HCT116 (cell line): ENCODE data around the gene MYOF. TPM values are rescaled to one million over a fixed set of nuclear protein-coding genes. Genes with fewer than 3 reads are reported as not detected.

Experiments
- ATAC-seq: fragments of 200-7000 bp; cut with Tn5 transposase; 2 replicates; pipeline ENCODE4 v1.9.1; 2020; ENCODE audit warnings: mild to moderate bottlenecking, moderate library complexity
- BruUV-seq: library from RNA; stranded (reverse); fragments of 400-500 nt; replicated peaks from 2 replicates; lab custom pipeline; 2021; lab: Mats Ljungman, UMichigan
- CTCF ChIA-PET: fragments of 300-600 bp; sonication (Branson Sonifier 250); formaldehyde crosslinking; loops from one replicate; lab custom pipeline; 2021; ENCODE audit warnings: antibody characterized with exemption; lab: Charles Lee
- POLR2A ChIA-PET: fragments of 300-600, 350-600 bp; sonication (Branson Sonifier 250); formaldehyde crosslinking; loops from one replicate; lab custom pipeline; 2021; ENCODE audit warnings: antibody characterized with exemption; lab: Charles Lee
- RAD21 ChIA-PET, 2 experiments: fragments of 300-600 bp; sonication (Branson Sonifier 250); formaldehyde crosslinking; loops; one replicate each; lab custom pipeline; 2023; ENCODE audit warnings: low total read pairs in 2 of 2; ENCODE audit not compliant: uncharacterized antibody in 2 of 2, unreplicated experiment in 2 of 2, low non-redundant PET in 1 of 2; lab: Charles Lee
- DNase-seq: peaks from one replicate; pipeline ENCODE4 v3.0.0-alpha.2; 2010; ENCODE audit warnings: low read depth, low spot score
- H2AFZ ChIP-seq: fragments of 200-600 bp; shearing (Covaris generic), sonication (generic); 2 replicates; pipeline ENCODE4 v1.6.1; 2017; ENCODE audit warnings: low read depth, mixed run types, mixed read lengths, antibody characterized with exemption, low read length; ENCODE audit not compliant: poor library complexity, severe bottlenecking
- H3K27ac ChIP-seq: 2 replicates; pipeline ENCODE4 v1.5.1; 2012; ENCODE audit warnings: low read depth, low read length
- H3K27me3 ChIP-seq: fragments of 200-600 bp; sonication (generic); 2 replicates; pipeline ENCODE4 v1.6.1; 2016; ENCODE audit warnings: mixed run types, low read length, mixed read lengths; ENCODE audit not compliant: insufficient read depth
- H3K36me3 ChIP-seq, 2 experiments: fragments of 200-500 bp in 1 of 2; fragments of 200-600 bp in 1 of 2; sonication (Bioruptor generic) in 1 of 2; sonication (generic) in 1 of 2; 2 replicates each; pipeline versions ENCODE4 v1.5.1 to v1.6.1; 2014 to 2016; ENCODE audit warnings: low read length in 2 of 2, inconsistent platforms in 1 of 2, mixed read lengths in 1 of 2, mixed run types in 1 of 2; ENCODE audit not compliant: insufficient read depth in 2 of 2, control insufficient read depth in 1 of 2
- H3K4me1 ChIP-seq, 2 experiments: fragments of 200-600 bp in 1 of 2; sonication (generic) in 1 of 2; 2 replicates each; pipeline versions ENCODE4 v1.5.1 to v1.6.1; 2012 to 2017; ENCODE audit warnings: low read length in 2 of 2, inconsistent platforms in 1 of 2, mild to moderate bottlenecking in 1 of 2, mixed read lengths in 1 of 2, mixed run types in 1 of 2, moderate library complexity in 1 of 2; ENCODE audit not compliant: insufficient read depth in 2 of 2, control insufficient read depth in 1 of 2
- H3K4me2 ChIP-seq: fragments of 200-600 bp; sonication (generic); 2 replicates; pipeline ENCODE4 v1.6.1; 2017; ENCODE audit warnings: mixed run types, low read length, mixed read lengths
- H3K4me3 ChIP-seq, 2 experiments: fragments of 200-600 bp in 1 of 2; sonication (generic) in 1 of 2; replicated peaks in 1 of 2; 2 replicates each; pipeline ENCODE4 v1.5.1; 2011 to 2016; ENCODE audit warnings: low read length in 2 of 2, control low read depth in 1 of 2, low read depth in 1 of 2, mild to moderate bottlenecking in 1 of 2, mixed read lengths in 1 of 2, mixed run types in 1 of 2
- H3K79me2 ChIP-seq: fragments of 200-600 bp; sonication (generic); 2 replicates; pipeline ENCODE4 v1.6.1; 2017; ENCODE audit warnings: mild to moderate bottlenecking, mixed run types, low read length, moderate library complexity, mixed read lengths; ENCODE audit not compliant: insufficient read depth
- H3K9ac ChIP-seq: fragments of 200-600 bp; sonication (generic); 2 replicates; pipeline ENCODE4 v1.6.1; 2016; ENCODE audit warnings: low read length, mixed read lengths
- H3K9me2 ChIP-seq: fragments of 200-600 bp; sonication (generic), shearing (Covaris generic); 2 replicates; pipeline ENCODE4 v1.6.1; 2017; ENCODE audit warnings: mixed run types, mild to moderate bottlenecking, moderate library complexity; ENCODE audit not compliant: insufficient read depth
- H3K9me3 ChIP-seq, 2 experiments: fragments of 200-500 bp in 1 of 2; fragments of 200-600 bp in 1 of 2; sonication (Bioruptor generic) in 1 of 2; sonication (generic) in 1 of 2; 2 replicates each; pipeline ENCODE4 v1.6.1; 2014 to 2017; ENCODE audit warnings: low read length in 2 of 2, mixed read lengths in 2 of 2, inconsistent platforms in 1 of 2, low read depth in 1 of 2, mild to moderate bottlenecking in 1 of 2, mixed run types in 1 of 2, moderate library complexity in 1 of 2; ENCODE audit not compliant: control insufficient read depth in 1 of 2, insufficient read depth in 1 of 2
- H4K20me1 ChIP-seq: fragments of 200-600 bp; sonication (generic), shearing (Covaris generic); 2 replicates; pipeline ENCODE4 v1.6.1; 2017; ENCODE audit warnings: mixed run types, mild to moderate bottlenecking, moderate library complexity; ENCODE audit not compliant: insufficient read depth
- ELF1 ChIP-seq: IDR thresholded peaks from 2 replicates; pipeline ENCODE4 v1.6.1; 2012; ENCODE audit warnings: low read depth, borderline replicate concordance
- EZH2 ChIP-seq: fragments of 200-600 bp; sonication (generic); IDR thresholded peaks from 2 replicates; pipeline ENCODE4 v1.6.1; 2017; ENCODE audit warnings: antibody characterized with exemption, mixed run types
- FOSL1 ChIP-seq: IDR thresholded peaks from 2 replicates; pipeline ENCODE4 v1.6.1; 2012; ENCODE audit warnings: low read depth
- SP1 ChIP-seq: IDR thresholded peaks from 2 replicates; pipeline ENCODE4 v1.6.1; 2012; ENCODE audit warnings: low read depth
- ZNF274 ChIP-seq: fragments of 200-500 bp; sonication (Bioruptor generic); IDR thresholded peaks from 2 replicates; pipeline ENCODE4 v1.6.1; 2014; ENCODE audit warnings: mild to moderate bottlenecking, low read depth, low read length, inconsistent platforms
- intact Hi-C: fragments of 100-400 bp; cut with micrococcal nuclease; formaldehyde crosslinking; loops from 2 replicates; pipeline ENCODE4 v1.10.0; 2022
- total RNA-seq: library from RNA; stranded (reverse); gene quantifications from one replicate; pipeline ENCODE4 v1.2.1, GENCODE V29; 2021; ENCODE audit not compliant: unreplicated experiment
- TF ChIP-seq, protein P1 (sequence below): IDR thresholded peaks from 2 replicates; pipeline ENCODE4 v1.6.1; 2011; ENCODE audit warnings: mild to moderate bottlenecking, low read length, moderate library complexity; ENCODE audit not compliant: insufficient replicate concordance; ENCODE audit errors: extremely low read depth
- TF ChIP-seq, protein P2 (sequence below), 3 experiments: fragments of 200-600 bp in 1 of 3; sonication (generic) in 1 of 3; IDR thresholded peaks in 2 of 3; conservative IDR thresholded peaks in 1 of 3; 2 replicates each; pipeline ENCODE4 v1.5.1; 2012 to 2017; ENCODE audit warnings: low read depth in 2 of 3, low read length in 2 of 3, antibody characterized with exemption in 1 of 3, borderline replicate concordance in 1 of 3, control low read depth in 1 of 3, mild to moderate bottlenecking in 1 of 3, mixed read lengths in 1 of 3, mixed run types in 1 of 3, moderate library complexity in 1 of 3; ENCODE audit not compliant: insufficient read depth in 1 of 3
- TF ChIP-seq, protein P3 (sequence below): IDR thresholded peaks from 2 replicates; pipeline ENCODE4 v1.6.1; 2012

Gene MYOF
- total RNA-seq, 1 experiment from 2014 or later: 250 TPM

DNA sequence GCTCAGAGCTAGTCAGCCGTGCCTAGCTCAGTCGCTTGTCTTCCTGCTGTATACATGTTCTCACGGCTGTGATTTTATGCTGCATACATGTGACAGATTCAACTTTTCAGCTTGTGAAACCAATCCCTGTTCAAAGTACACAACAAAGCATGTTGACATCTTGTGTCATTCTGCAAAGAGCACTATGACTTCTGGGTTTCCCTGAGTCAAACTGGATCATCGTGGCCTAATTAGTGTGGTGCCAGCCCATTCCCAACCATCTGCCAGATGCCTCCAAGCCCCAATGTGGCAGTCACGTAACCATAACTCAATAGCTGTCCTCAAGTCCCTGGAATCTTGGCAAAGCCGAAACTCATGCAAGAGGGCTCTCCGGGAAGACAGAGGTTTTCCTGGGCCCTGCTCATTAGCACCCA lies 144.8 kb downstream of the MYOF start (continued):
- TF ChIP-seq, protein P1, sequence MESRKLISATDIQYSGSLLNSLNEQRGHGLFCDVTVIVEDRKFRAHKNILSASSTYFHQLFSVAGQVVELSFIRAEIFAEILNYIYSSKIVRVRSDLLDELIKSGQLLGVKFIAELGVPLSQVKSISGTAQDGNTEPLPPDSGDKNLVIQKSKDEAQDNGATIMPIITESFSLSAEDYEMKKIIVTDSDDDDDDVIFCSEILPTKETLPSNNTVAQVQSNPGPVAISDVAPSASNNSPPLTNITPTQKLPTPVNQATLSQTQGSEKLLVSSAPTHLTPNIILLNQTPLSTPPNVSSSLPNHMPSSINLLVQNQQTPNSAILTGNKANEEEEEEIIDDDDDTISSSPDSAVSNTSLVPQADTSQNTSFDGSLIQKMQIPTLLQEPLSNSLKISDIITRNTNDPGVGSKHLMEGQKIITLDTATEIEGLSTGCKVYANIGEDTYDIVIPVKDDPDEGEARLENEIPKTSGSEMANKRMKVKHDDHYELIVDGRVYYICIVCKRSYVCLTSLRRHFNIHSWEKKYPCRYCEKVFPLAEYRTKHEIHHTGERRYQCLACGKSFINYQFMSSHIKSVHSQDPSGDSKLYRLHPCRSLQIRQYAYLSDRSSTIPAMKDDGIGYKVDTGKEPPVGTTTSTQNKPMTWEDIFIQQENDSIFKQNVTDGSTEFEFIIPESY: no peak
- TF ChIP-seq EZH2: no peak
- TF ChIP-seq, protein P2, sequence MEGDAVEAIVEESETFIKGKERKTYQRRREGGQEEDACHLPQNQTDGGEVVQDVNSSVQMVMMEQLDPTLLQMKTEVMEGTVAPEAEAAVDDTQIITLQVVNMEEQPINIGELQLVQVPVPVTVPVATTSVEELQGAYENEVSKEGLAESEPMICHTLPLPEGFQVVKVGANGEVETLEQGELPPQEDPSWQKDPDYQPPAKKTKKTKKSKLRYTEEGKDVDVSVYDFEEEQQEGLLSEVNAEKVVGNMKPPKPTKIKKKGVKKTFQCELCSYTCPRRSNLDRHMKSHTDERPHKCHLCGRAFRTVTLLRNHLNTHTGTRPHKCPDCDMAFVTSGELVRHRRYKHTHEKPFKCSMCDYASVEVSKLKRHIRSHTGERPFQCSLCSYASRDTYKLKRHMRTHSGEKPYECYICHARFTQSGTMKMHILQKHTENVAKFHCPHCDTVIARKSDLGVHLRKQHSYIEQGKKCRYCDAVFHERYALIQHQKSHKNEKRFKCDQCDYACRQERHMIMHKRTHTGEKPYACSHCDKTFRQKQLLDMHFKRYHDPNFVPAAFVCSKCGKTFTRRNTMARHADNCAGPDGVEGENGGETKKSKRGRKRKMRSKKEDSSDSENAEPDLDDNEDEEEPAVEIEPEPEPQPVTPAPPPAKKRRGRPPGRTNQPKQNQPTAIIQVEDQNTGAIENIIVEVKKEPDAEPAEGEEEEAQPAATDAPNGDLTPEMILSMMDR (IDR thresholded peaks at IDR 0.05 in 2 of 3, conservative IDR thresholded peaks at IDR 0.05 in 1 of 3; ENCODE audit: borderline replicate concordance in 1 of 3, insufficient read depth in 1 of 3, low read depth in 2 of 3, low read length in 2 of 3): no peak
- TF ChIP-seq ELF1: no peak
- no peak for TF ChIP-seq FOSL1
- TF ChIP-seq ZNF274: no peak
- TF ChIP-seq, protein P3, sequence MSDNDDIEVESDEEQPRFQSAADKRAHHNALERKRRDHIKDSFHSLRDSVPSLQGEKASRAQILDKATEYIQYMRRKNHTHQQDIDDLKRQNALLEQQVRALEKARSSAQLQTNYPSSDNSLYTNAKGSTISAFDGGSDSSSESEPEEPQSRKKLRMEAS: no peak

DNA sequence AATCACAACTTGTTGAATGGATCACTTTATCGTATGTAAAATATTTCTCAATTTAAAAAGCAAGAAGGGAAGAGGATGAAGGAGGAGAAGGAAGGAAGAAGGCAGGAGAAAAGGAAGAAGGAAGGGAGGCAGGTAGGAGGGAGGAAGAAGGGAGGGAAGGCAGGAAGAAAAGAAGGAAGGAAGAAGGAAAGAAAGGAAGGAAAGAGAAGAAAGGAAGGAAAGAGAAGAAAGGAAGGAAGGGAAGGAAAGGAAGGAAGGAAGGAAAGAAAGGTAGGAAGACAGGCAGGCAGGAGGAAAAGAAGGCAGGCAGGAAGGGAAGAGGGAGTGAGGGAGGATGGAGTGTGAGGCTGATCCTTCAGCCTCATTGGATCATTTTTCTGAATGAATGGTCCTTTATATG lies 145.5 kb downstream of the MYOF start:
- H2AFZ ChIP-seq: no peak overlapping the region
- H4K20me1 ChIP-seq: 0 out of 2 replicates have a peak, but pooled peaks cover 3% of the 10 kb centered on the region
- ATAC-seq: no peak
- no peak overlapping the region for H3K4me2 ChIP-seq
- H3K27me3 ChIP-seq: no peaks in the 10 kb centered on the region
- H3K9me3 ChIP-seq: no peaks in the 10 kb centered on the region
- no peaks in the 10 kb centered on the region for H3K79me2 ChIP-seq
- H3K27ac ChIP-seq: peak overlapping the region; percentile 64; the same call in 1 of the 2 replicates
- peaks cover 21 to 44% of the 10 kb centered on the region in 2 experiments for H3K4me1 ChIP-seq
- no peak overlapping the region for H3K4me3 ChIP-seq
- H3K9me2 ChIP-seq: no peaks in the 10 kb centered on the region
- H3K36me3 ChIP-seq: peaks cover 39 to 66% of the 10 kb centered on the region in 2 experiments; a peak in 3 of 4 replicates
- no peak overlapping the region for H3K9ac ChIP-seq
- CTCF ChIA-PET: no interaction called here
- no peak for DNase-seq
- POLR2A ChIA-PET: no interaction called here
- TF ChIP-seq SP1: no peak
- RAD21 ChIA-PET: no interaction called here
- no TSS peak for BruUV-seq
- intact Hi-C loops: no loop called here
